Measurements from ENCODE around the gene SCYGR7. TPM values are rescaled to one million over a fixed set of nuclear protein-coding genes. Genes with fewer than 3 reads are reported as not detected.

Gene SCYGR7
- total and polyA plus RNA-seq, 2 of the 13 experiments (the other 11 are each of a cell fraction or from before 2014, with no cell fraction given) = not detected

- TF ChIP-seq ZNF407 (CRISPR knock-in tag; IDR thresholded peaks at IDR 0.05; ENCODE audit: not compliant biosample characterization) = no peak
- no peak for TF ChIP-seq JUNB (CRISPR knock-in tag; IDR thresholded peaks at IDR 0.05; ENCODE audit: borderline replicate concordance)
- no peak for TF ChIP-seq ZSCAN20 (CRISPR knock-in tag; IDR thresholded peaks at IDR 0.05; ENCODE audit: borderline replicate concordance)
- no peak for TF ChIP-seq PAF1 (CRISPR knock-in tag; IDR thresholded peaks at IDR 0.05)
- no peak for TF ChIP-seq ZMAT5 (CRISPR knock-in tag; IDR thresholded peaks at IDR 0.05; ENCODE audit: borderline replicate concordance, low read depth)
- TF ChIP-seq TCF12 (IDR thresholded peaks at IDR 0.05) = no peak
- no peak for TF ChIP-seq TCF12 (CRISPR knock-in tag; IDR thresholded peaks at IDR 0.05)
- TF ChIP-seq ZZZ3 (CRISPR knock-in tag; IDR thresholded peaks at IDR 0.05; ENCODE audit: borderline replicate concordance) = no peak
- no peak for TF ChIP-seq TSC22D2 (CRISPR knock-in tag; IDR thresholded peaks at IDR 0.05; ENCODE audit: borderline replicate concordance)
- no peak for TF ChIP-seq THAP9 (CRISPR knock-in tag; IDR thresholded peaks at IDR 0.05; ENCODE audit: borderline replicate concordance)
- no peak for TF ChIP-seq RBFOX2 (IDR thresholded peaks at IDR 0.05; ENCODE audit: low read depth, low read length)
- TF ChIP-seq REL (CRISPR knock-in tag; conservative IDR thresholded peaks at IDR 0.05) = no peak
- no peak for TF ChIP-seq RBAK (CRISPR knock-in tag; IDR thresholded peaks at IDR 0.05)
- no peak; the same call in 1 of the 2 replicates for TF ChIP-seq NFKBIZ (CRISPR knock-in tag; IDR thresholded peaks at IDR 0.05)
- TF ChIP-seq TFDP2 (CRISPR knock-in tag; IDR thresholded peaks at IDR 0.05) = no peak
- no peak; the same call in 1 of the 2 replicates for TF ChIP-seq ZSCAN31 (CRISPR knock-in tag; IDR thresholded peaks at IDR 0.05; ENCODE audit: low read depth)
- no peak for TF ChIP-seq ARHGAP35 (CRISPR knock-in tag; IDR thresholded peaks at IDR 0.05; ENCODE audit: borderline replicate concordance)
- TF ChIP-seq FOXO1 (CRISPR knock-in tag; IDR thresholded peaks at IDR 0.05) = peak; percentile 16; the same call in 1 of the 2 replicates
Observed at GRCh38 chr2:227772197-227772661, 44.1 kb downstream of the SCYGR7 start (continued).
